Esophagus mucosa (tissue), 1 donor: ENCODE measurements around the gene TLR2. TPM values are rescaled to one million over a fixed set of nuclear protein-coding genes. Genes with fewer than 3 reads are reported as not detected.

ENCODE experiments used
- ATAC-seq: fragments of 200-7000 bp; cut with Tn5 transposase; one replicate; pipeline ENCODE4 v1.9.1; 2020
- total RNA-seq: library from RNA; stranded (reverse); gene quantifications from one replicate; pipeline ENCODE4 v1.2.4, GENCODE V29; 2023
- donor health status: DM: yes; HTN: yes; CAD: no.

The TLR2 gene
- total RNA-seq: 7.0 TPM

- peak; percentile 89 for ATAC-seq
Observed at GRCh38 chr4:153684182-153684970, at the start of gene TLR2. Gene TLR2 (plus strand): TSS chr4:153684280. CDS start chr4:153702908, 18,628 bp downstream.

- peak; percentile 61 for ATAC-seq
Observed at GRCh38 chr4:153634738-153635353, 49.2 kb upstream of the TLR2 start.

- no peak for ATAC-seq
Observed at GRCh38 chr4:153635846-153636245, 48.2 kb upstream of the TLR2 start.

GRCh38 chr4:153637201-153637600 is 46.9 kb upstream of the TLR2 start:
- no peak for ATAC-seq

GRCh38 chr4:153638011-153638410 is 46.1 kb upstream of the TLR2 start:
- ATAC-seq: no peak

- ATAC-seq: no peak
Observed at GRCh38 chr4:153638999-153639398, 45.1 kb upstream of the TLR2 start.

- no peak for ATAC-seq
Observed at GRCh38 chr4:153639833-153640802, 44.0 kb upstream of the TLR2 start.

- ATAC-seq: no peak
Observed at GRCh38 chr4:153641532-153641931, 42.5 kb upstream of the TLR2 start.

- peak; percentile 80 for ATAC-seq
Observed at GRCh38 chr4:153643406-153644383, 40.4 kb upstream of the TLR2 start.

GRCh38 chr4:153645183-153645582 is 38.9 kb upstream of the TLR2 start:
- no peak for ATAC-seq

- ATAC-seq: no peak
Observed at GRCh38 chr4:153646261-153646660, 37.8 kb upstream of the TLR2 start.

GRCh38 chr4:153646978-153647377 is 37.1 kb upstream of the TLR2 start:
- ATAC-seq: no peak

GRCh38 chr4:153647975-153648374 is 36.1 kb upstream of the TLR2 start:
- ATAC-seq: no peak

- peak; percentile 15 for ATAC-seq
Observed at GRCh38 chr4:153649572-153649991, 34.5 kb upstream of the TLR2 start.

- ATAC-seq: peak; percentile 16
Observed at GRCh38 chr4:153651116-153651515, 33.0 kb upstream of the TLR2 start.

GRCh38 chr4:153651587-153651986 is 32.5 kb upstream of the TLR2 start:
- ATAC-seq: peak; percentile 83

- ATAC-seq: peak; percentile 68
Observed at GRCh38 chr4:153652051-153652784, 31.9 kb upstream of the TLR2 start.

- ATAC-seq: no peak
Observed at GRCh38 chr4:153655002-153655541, 29.0 kb upstream of the TLR2 start.

GRCh38 chr4:153655928-153656327 is 28.2 kb upstream of the TLR2 start:
- peak; percentile 58 for ATAC-seq

GRCh38 chr4:153661215-153661822 is 22.8 kb upstream of the TLR2 start:
- ATAC-seq: peak; percentile 76
